Adrenal gland (tissue), 5 donors: ENCODE measurements around the gene DNHD1.

ENCODE experiments used
- POLR2A ChIP-seq, 2 donors: fragments of 450-650 bp; IDR thresholded peaks; one replicate each; pipeline ENCODE4 v1.6.1; 2017; ENCODE audit warnings: antibody characterized with exemption in 2 of 2, mild to moderate bottlenecking in 2 of 2, moderate library complexity in 1 of 2
- TF ChIP-seq, protein P1 (sequence below), 6 experiments: fragments of 450-650 bp in 4 of 6; fragments of 200-600 bp in 2 of 6; sonication (generic) in 1 of 6; IDR thresholded peaks; 1 replicate in 5 of 6; 2 replicates in 1 of 6; pipeline versions ENCODE4 v1.5.1 to v1.8.0; 2016 to 2021; ENCODE audit warnings: antibody characterized with exemption in 6 of 6, mild to moderate bottlenecking in 2 of 6, moderate library complexity in 1 of 6
- donor health status: DM: no; HTN: no; CAD: no.

DNA sequence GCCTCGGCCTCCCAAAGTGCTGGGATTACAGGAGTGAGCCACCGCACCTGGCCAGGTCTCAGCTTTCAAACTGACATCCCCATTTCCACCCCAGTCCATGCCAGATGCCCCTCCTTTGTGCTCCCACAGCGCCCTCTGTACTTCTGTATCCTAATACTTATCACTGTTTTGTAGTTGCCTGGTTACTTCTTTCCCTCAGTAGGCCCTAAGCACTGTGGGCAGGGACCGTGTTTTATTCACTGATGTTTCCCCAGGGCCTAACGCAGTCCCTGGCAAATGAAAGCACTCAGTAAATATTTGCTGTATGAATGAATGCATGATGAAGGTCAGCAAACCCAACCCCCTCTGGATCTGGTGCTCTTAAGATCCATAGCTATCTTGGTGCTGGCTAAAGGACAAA is 21.1 kb upstream of the DNHD1 start:
- TF ChIP-seq, protein P1, sequence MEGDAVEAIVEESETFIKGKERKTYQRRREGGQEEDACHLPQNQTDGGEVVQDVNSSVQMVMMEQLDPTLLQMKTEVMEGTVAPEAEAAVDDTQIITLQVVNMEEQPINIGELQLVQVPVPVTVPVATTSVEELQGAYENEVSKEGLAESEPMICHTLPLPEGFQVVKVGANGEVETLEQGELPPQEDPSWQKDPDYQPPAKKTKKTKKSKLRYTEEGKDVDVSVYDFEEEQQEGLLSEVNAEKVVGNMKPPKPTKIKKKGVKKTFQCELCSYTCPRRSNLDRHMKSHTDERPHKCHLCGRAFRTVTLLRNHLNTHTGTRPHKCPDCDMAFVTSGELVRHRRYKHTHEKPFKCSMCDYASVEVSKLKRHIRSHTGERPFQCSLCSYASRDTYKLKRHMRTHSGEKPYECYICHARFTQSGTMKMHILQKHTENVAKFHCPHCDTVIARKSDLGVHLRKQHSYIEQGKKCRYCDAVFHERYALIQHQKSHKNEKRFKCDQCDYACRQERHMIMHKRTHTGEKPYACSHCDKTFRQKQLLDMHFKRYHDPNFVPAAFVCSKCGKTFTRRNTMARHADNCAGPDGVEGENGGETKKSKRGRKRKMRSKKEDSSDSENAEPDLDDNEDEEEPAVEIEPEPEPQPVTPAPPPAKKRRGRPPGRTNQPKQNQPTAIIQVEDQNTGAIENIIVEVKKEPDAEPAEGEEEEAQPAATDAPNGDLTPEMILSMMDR (IDR thresholded peaks at IDR 0.05) = no peak
- TF ChIP-seq POLR2A (IDR thresholded peaks at IDR 0.05) = no peak
